ENCODE data around the gene SORD.
"Not testable (repeated sequence)": the region's sequence is repeated elsewhere in the genome, so short reads cannot be mapped to it uniquely, and the experiment has no call there.

Gene SORD

GRCh38 chr15:45058690-45059675, 36.0 kb downstream of the SORD start:
- not testable (repeated sequence) for H3K4me3 ChIP-seq (ENCODE audit: low read depth, low read length)

GRCh38 chr15:45062301-45062700, 39.3 kb downstream of the SORD start:
- H3K4me3 ChIP-seq (ENCODE audit: low read depth, low read length), result not testable (repeated sequence)

- H3K4me3 ChIP-seq (ENCODE audit: low read depth, low read length), result no peak overlapping the region
Observed at GRCh38 chr15:45064386-45064785, 41.4 kb downstream of the SORD start.

- H3K4me3 ChIP-seq (ENCODE audit: low read depth, low read length), result not testable (repeated sequence)
Observed at GRCh38 chr15:45069942-45070360, 47.0 kb downstream of the SORD start.

- H3K4me3 ChIP-seq (ENCODE audit: low read depth, low read length), result not testable (repeated sequence)
Observed at GRCh38 chr15:45073602-45074001, 50.6 kb downstream of the SORD start.

GRCh38 chr15:45075440-45076320, 52.7 kb downstream of the SORD start:
- H3K4me3 ChIP-seq (ENCODE audit: low read depth, low read length), result not testable (repeated sequence)

- H3K4me3 ChIP-seq (ENCODE audit: low read depth, low read length), result not testable (repeated sequence)
Observed at GRCh38 chr15:45077391-45077790, 54.4 kb downstream of the SORD start.

- H3K4me3 ChIP-seq (ENCODE audit: low read depth, low read length), result not testable (repeated sequence)
Observed at GRCh38 chr15:45079201-45079600, 56.2 kb downstream of the SORD start.

- not testable (repeated sequence) for H3K4me3 ChIP-seq (ENCODE audit: low read depth, low read length)
Observed at GRCh38 chr15:45079628-45080246, 56.7 kb downstream of the SORD start.

- H3K4me3 ChIP-seq (ENCODE audit: low read depth, low read length), result not testable (repeated sequence)
Observed at GRCh38 chr15:45080593-45080992, 57.6 kb downstream of the SORD start.

GRCh38 chr15:45082412-45082811, 59.4 kb downstream of the SORD start:
- not testable (repeated sequence) for H3K4me3 ChIP-seq (ENCODE audit: low read depth, low read length)

GRCh38 chr15:45083223-45083622, 60.2 kb downstream of the SORD start:
- H3K4me3 ChIP-seq (ENCODE audit: low read depth, low read length), result no peak overlapping the region

- no peak overlapping the region for H3K4me3 ChIP-seq (ENCODE audit: low read depth, low read length)
Observed at GRCh38 chr15:45084163-45084562, 61.2 kb downstream of the SORD start.

- H3K4me3 ChIP-seq (ENCODE audit: low read depth, low read length), result no peak overlapping the region
Observed at GRCh38 chr15:45087513-45087912, 64.5 kb downstream of the SORD start.

GRCh38 chr15:45088801-45089711, 66.1 kb downstream of the SORD start:
- no peak overlapping the region for H3K4me3 ChIP-seq (ENCODE audit: low read depth, low read length)

GRCh38 chr15:45089712-45090373, 66.8 kb downstream of the SORD start:
- H3K4me3 ChIP-seq (ENCODE audit: low read depth, low read length), result no peak overlapping the region

- H3K4me3 ChIP-seq (ENCODE audit: low read depth, low read length), result no peak overlapping the region
Observed at GRCh38 chr15:45091161-45091560, 68.2 kb downstream of the SORD start.

GRCh38 chr15:45091576-45091975, 68.6 kb downstream of the SORD start:
- no peak overlapping the region for H3K4me3 ChIP-seq (ENCODE audit: low read depth, low read length)

GRCh38 chr15:45093013-45093412, 70.0 kb downstream of the SORD start:
- no peak overlapping the region for H3K4me3 ChIP-seq (ENCODE audit: low read depth, low read length)

All from iPS-11a (cell line).